Activated CD8-positive, alpha-beta memory T cell treated with anti-CD3 and anti-CD28 coated beads for 48 hours (primary cell): ENCODE results near the gene MMP17.

Experiments
- DNase-seq, 3 experiments: peaks; one replicate each; pipeline ENCODE4 v3.0.0-alpha.2; 2020; ENCODE audit warnings: low read depth in 2 of 3, low spot score in 2 of 3

Gene MMP17

GRCh38 chr12:131829791-131830334 lies 1.7 kb downstream of the MMP17 start:
- no peak for DNase-seq

GRCh38 chr12:131830335-131830913 lies 2.2 kb downstream of the MMP17 start:
- DNase-seq: no peak

GRCh38 chr12:131830914-131831571 lies 2.9 kb downstream of the MMP17 start:
- DNase-seq: no peak

GRCh38 chr12:131831635-131832041 lies 3.4 kb downstream of the MMP17 start:
- DNase-seq: no peak

GRCh38 chr12:131832321-131833231 lies 4.4 kb downstream of the MMP17 start:
- DNase-seq: no peak

GRCh38 chr12:131833288-131833895 lies 5.2 kb downstream of the MMP17 start:
- no peak for DNase-seq

GRCh38 chr12:131833896-131834641 lies 5.9 kb downstream of the MMP17 start:
- no peak for DNase-seq

GRCh38 chr12:131834798-131835615 lies 6.8 kb downstream of the MMP17 start:
- no peak for DNase-seq

GRCh38 chr12:131835616-131836171 lies 7.5 kb downstream of the MMP17 start:
- no peak for DNase-seq

GRCh38 chr12:131836193-131836592 lies 8.0 kb downstream of the MMP17 start:
- no peak for DNase-seq

- DNase-seq: no peak
These were observed 8.7 kb downstream of the MMP17 start for GRCh38 chr12:131836714-131837397.

GRCh38 chr12:131840643-131841416 lies 12.6 kb downstream of the MMP17 start:
- DNase-seq: no peak

- no peak for DNase-seq
These were observed 13.4 kb downstream of the MMP17 start for GRCh38 chr12:131841547-131841946.

GRCh38 chr12:131842169-131842568 lies 14.0 kb downstream of the MMP17 start:
- no peak for DNase-seq

GRCh38 chr12:131843527-131843926 lies 15.3 kb downstream of the MMP17 start:
- DNase-seq: no peak

- no peak for DNase-seq
These were observed 15.9 kb downstream of the MMP17 start for GRCh38 chr12:131844140-131844539.

GRCh38 chr12:131844656-131845055 lies 16.5 kb downstream of the MMP17 start:
- DNase-seq: no peak

- no peak for DNase-seq
These were observed 16.9 kb downstream of the MMP17 start for GRCh38 chr12:131845121-131845520.
